Panc1 (cell line): ENCODE data around the gene TANGO2.

Source experiments
- CTCF ChIP-seq: fragments of 450-650 bp; IDR thresholded peaks from 2 replicates; pipeline ENCODE4 v1.5.1; 2017; ENCODE audit warnings: mild to moderate bottlenecking
- SIN3A ChIP-seq: IDR thresholded peaks from 2 replicates; pipeline ENCODE4 v1.6.1; 2012; ENCODE audit warnings: low read depth, mild to moderate bottlenecking, low read length, moderate library complexity, borderline replicate concordance; ENCODE audit not compliant: insufficient read depth

- no peak for TF ChIP-seq SIN3A
- no peak for TF ChIP-seq CTCF
These were observed 89.6 kb downstream of the TANGO2 start for GRCh38 chr22:20110359-20110985.
